Activated CD4-positive, alpha-beta memory T cell treated with anti-CD3 and anti-CD28 coated beads for 36 hours (primary cell): ENCODE measurements around the gene IRF8. TPM values are rescaled to one million over a fixed set of nuclear protein-coding genes. Genes with fewer than 3 reads are reported as not detected.
A peak's percentile ranks its signal among the peaks of the same experiment; 100 is the strongest.
"Not testable (repeated sequence)": the region's sequence is repeated elsewhere in the genome, so short reads cannot be mapped to it uniquely, and the experiment has no call there.

ENCODE experiments used
- CTCF ChIA-PET: fragments of 350-600 bp; sonication (Branson Sonifier 250); formaldehyde crosslinking; loops from one replicate; lab custom pipeline; 2021; ENCODE audit warnings: antibody characterized with exemption, inconsistent platforms; lab: Charles Lee
- POLR2A ChIA-PET: fragments of 350-600 bp; sonication (Branson Sonifier 250); formaldehyde crosslinking; loops from one replicate; lab custom pipeline; 2021; ENCODE audit warnings: antibody characterized with exemption; lab: Charles Lee
- DNase-seq: peaks from one replicate; pipeline ENCODE4 v3.0.0-alpha.2; 2020
- H3K27ac Mint-ChIP-seq: one replicate; pipeline ENCODE4 v1.8.0; 2021; ENCODE audit warnings: mixed read lengths
- H3K27me3 Mint-ChIP-seq: one replicate; pipeline ENCODE4 v1.8.0; 2021; ENCODE audit warnings: mixed read lengths
- H3K36me3 Mint-ChIP-seq: one replicate; pipeline ENCODE4 v1.8.0; 2021; ENCODE audit warnings: mixed read lengths
- H3K4me1 Mint-ChIP-seq: one replicate; pipeline ENCODE4 v1.8.0; 2021; ENCODE audit warnings: low read depth, mixed read lengths
- H3K4me3 Mint-ChIP-seq: one replicate; pipeline ENCODE4 v1.8.0; 2021; ENCODE audit warnings: mild to moderate bottlenecking, mixed read lengths
- H3K9me3 Mint-ChIP-seq: one replicate; pipeline ENCODE4 v1.8.0; 2021; ENCODE audit warnings: mixed read lengths
- intact Hi-C: fragments of 100-400 bp; cut with micrococcal nuclease; formaldehyde crosslinking; loops from one replicate; pipeline ENCODE4 v1.15.1; 2023
- total RNA-seq, 2 experiments: library from RNA; stranded (reverse); gene quantifications; one replicate each; pipeline ENCODE4 v1.2.3, GENCODE V29; 2021

Gene IRF8
- total RNA-seq, 2 experiments from 2014 or later: 41.7 to 43.1 TPM

- no peaks in the 10 kb centered on the region for H3K36me3 Mint-ChIP-seq
- no peaks in the 10 kb centered on the region for H3K9me3 Mint-ChIP-seq
- no peak overlapping the region for H3K27ac Mint-ChIP-seq
- POLR2A ChIA-PET: no interaction called here
- no peak overlapping the region for H3K4me3 Mint-ChIP-seq
- H3K27me3 Mint-ChIP-seq: peaks cover 10% of the 10 kb centered on the region
- intact Hi-C loops: no loop called here
- DNase-seq: no peak
- CTCF ChIA-PET: interaction anchor here (0.9 kb wide), 2 partner anchors 8 to 55 kb away, joined by 3 read pairs; no protein-coding TSS in a partner anchor
- peaks cover 34% of the 10 kb centered on the region for H3K4me1 Mint-ChIP-seq
Observed at GRCh38 chr16:85931596-85932402, 32.8 kb downstream of the IRF8 start.

- intact Hi-C loops: no loop called here
- Mint-ChIP-seq H3K27me3 (no peaks in the 10 kb centered on the region), H3K27ac (no peak overlapping the region), H3K9me3 (peaks cover 5% of the 10 kb centered on the region), H3K36me3 (peaks cover 5% of the 10 kb centered on the region), H3K4me3 (no peak overlapping the region), H3K4me1 (peaks cover 48% of the 10 kb centered on the region)
- DNase-seq: no peak
- ChIA-PET POLR2A (interaction anchor here (1.0 to 2.3 kb wide), 2 partner anchors 10 to 35 kb away, joined by 3 to 7 read pairs; partner anchors contain the start of gene IRF8), CTCF (interaction anchor here (1.0 to 3.1 kb wide), 3 partner anchors 10 to 115 kb away, joined by 3 to 20 read pairs (median 5); no protein-coding TSS in a partner anchor)
Observed at GRCh38 chr16:85934210-85934609, 35.2 kb downstream of the IRF8 start.

GRCh38 chr16:85935391-85935973 is 36.5 kb downstream of the IRF8 start:
- ChIA-PET CTCF (interaction anchor here (1.3 to 3.1 kb wide), 3 partner anchors 12 to 53 kb away, joined by 3 to 20 read pairs (median 5); no protein-coding TSS in a partner anchor), POLR2A (interaction anchor here (1.0 to 2.3 kb wide), 5 partner anchors 9 to 54 kb away, joined by 3 to 7 read pairs (median 6); no protein-coding TSS in a partner anchor)
- intact Hi-C loops: loop anchor here (1.0 kb wide), 1 partner anchor 33 kb away; no protein-coding TSS in a partner anchor
- Mint-ChIP-seq H3K4me1 (peaks cover 48% of the 10 kb centered on the region), H3K4me3 (peak overlapping the region; percentile 7), H3K27ac (peak overlapping the region; percentile 95), H3K9me3 (peaks cover 5% of the 10 kb centered on the region), H3K36me3 (peaks cover 5% of the 10 kb centered on the region), H3K27me3 (peaks cover 7% of the 10 kb centered on the region)
- no peak for DNase-seq

GRCh38 chr16:85935974-85936760 is 37.2 kb downstream of the IRF8 start:
- Mint-ChIP-seq H3K4me3 (peak overlapping the region; percentile 42), H3K4me1 (peaks cover 48% of the 10 kb centered on the region), H3K9me3 (peaks cover 5% of the 10 kb centered on the region), H3K27me3 (peaks cover 7% of the 10 kb centered on the region), H3K36me3 (peaks cover 5% of the 10 kb centered on the region), H3K27ac (peak overlapping the region; percentile 95)
- intact Hi-C loops: loop anchor here (1.0 to 2.0 kb wide), 6 partner anchors 11 to 247 kb away; partner anchors contain the start of gene GINS2
- POLR2A ChIA-PET: interaction anchor here (1.0 to 2.3 kb wide), 5 partner anchors 8 to 53 kb away, joined by 3 to 7 read pairs (median 6); no protein-coding TSS in a partner anchor
- CTCF ChIA-PET: interaction anchor here (1.1 to 3.1 kb wide), 3 partner anchors 49 to 53 kb away, joined by 3 to 20 read pairs (median 4); no protein-coding TSS in a partner anchor
- DNase-seq: peak; percentile 88

GRCh38 chr16:85936816-85937215 is 37.9 kb downstream of the IRF8 start:
- peak overlapping the region; percentile 95 for H3K27ac Mint-ChIP-seq
- DNase-seq: peak; percentile 53
- intact Hi-C loops: loop anchor here (1.0 to 2.0 kb wide), 5 partner anchors 10 to 248 kb away; partner anchors contain the start of gene GINS2
- peak overlapping the region; percentile 42 for H3K4me3 Mint-ChIP-seq
- POLR2A ChIA-PET: interaction anchor here (1.5 kb wide), 1 partner anchor 52 kb away, joined by 5 read pairs; no protein-coding TSS in a partner anchor
- peaks cover 5% of the 10 kb centered on the region for H3K9me3 Mint-ChIP-seq
- CTCF ChIA-PET: interaction anchor here (0.9 to 3.1 kb wide), 3 partner anchors 49 to 51 kb away, joined by 3 to 20 read pairs (median 4); no protein-coding TSS in a partner anchor
- H3K36me3 Mint-ChIP-seq: peaks cover 5% of the 10 kb centered on the region
- H3K4me1 Mint-ChIP-seq: peaks cover 48% of the 10 kb centered on the region
- peaks cover 7% of the 10 kb centered on the region for H3K27me3 Mint-ChIP-seq

- H3K27me3 Mint-ChIP-seq: peaks cover 10% of the 10 kb centered on the region
- no peak overlapping the region for H3K27ac Mint-ChIP-seq
- intact Hi-C loops: no loop called here
- no peak for DNase-seq
- peaks cover 5% of the 10 kb centered on the region for H3K36me3 Mint-ChIP-seq
- ChIA-PET POLR2A (no interaction called here), CTCF (interaction anchor here (1.1 to 2.9 kb wide), 2 partner anchors 47 to 119 kb away, joined by 7 read pairs; no protein-coding TSS in a partner anchor)
- H3K4me1 Mint-ChIP-seq: peaks cover 44% of the 10 kb centered on the region
- H3K9me3 Mint-ChIP-seq: peaks cover 5% of the 10 kb centered on the region
- no peak overlapping the region for H3K4me3 Mint-ChIP-seq
Observed at GRCh38 chr16:85940214-85940613, 41.3 kb downstream of the IRF8 start.

- intact Hi-C loops: no loop called here
- peaks cover 21% of the 10 kb centered on the region for H3K27me3 Mint-ChIP-seq
- H3K4me3 Mint-ChIP-seq: no peak overlapping the region
- H3K9me3 Mint-ChIP-seq: peaks cover 4% of the 10 kb centered on the region
- DNase-seq: no peak
- H3K4me1 Mint-ChIP-seq: peaks cover 41% of the 10 kb centered on the region
- ChIA-PET POLR2A (no interaction called here), CTCF (interaction anchor here (2.9 kb wide), 1 partner anchor 121 kb away, joined by 7 read pairs; no protein-coding TSS in a partner anchor)
- H3K27ac Mint-ChIP-seq: no peak overlapping the region
- H3K36me3 Mint-ChIP-seq: peaks cover 4% of the 10 kb centered on the region
Observed at GRCh38 chr16:85941863-85942644, 43.1 kb downstream of the IRF8 start.

- CTCF ChIA-PET: not testable (repeated sequence)
Observed at GRCh38 chr16:85942659-85943058, 43.7 kb downstream of the IRF8 start.

GRCh38 chr16:85943711-85944110 is 44.7 kb downstream of the IRF8 start:
- no peak for DNase-seq
- Mint-ChIP-seq H3K4me3 (no peak overlapping the region), H3K4me1 (peaks cover 46% of the 10 kb centered on the region), H3K27me3 (peaks cover 25% of the 10 kb centered on the region), H3K27ac (no peak overlapping the region), H3K36me3 (no peaks in the 10 kb centered on the region), H3K9me3 (no peaks in the 10 kb centered on the region)
- ChIA-PET POLR2A (interaction anchor here (2.0 kb wide), 1 partner anchor 8 kb away, joined by 7 read pairs; no protein-coding TSS in a partner anchor), CTCF (interaction anchor here (1.1 to 2.1 kb wide), 3 partner anchors 38 to 123 kb away, joined by 3 to 10 read pairs (median 4); no protein-coding TSS in a partner anchor)
- intact Hi-C loops: no loop called here

More at GRCh38 chr16:85942659-85943058, 43.7 kb downstream of the IRF8 start:
- POLR2A ChIA-PET, H3K27ac Mint-ChIP-seq, H3K36me3 Mint-ChIP-seq, intact Hi-C loops, H3K4me3 Mint-ChIP-seq, DNase-seq, H3K9me3 Mint-ChIP-seq: not testable (repeated sequence)
- Mint-ChIP-seq H3K27me3 (peaks cover 22% of the 10 kb centered on the region), H3K4me1 (peaks cover 43% of the 10 kb centered on the region)

- peaks cover 49% of the 10 kb centered on the region for H3K4me1 Mint-ChIP-seq
- intact Hi-C loops: no loop called here
Observed at GRCh38 chr16:85944572-85945423, 45.8 kb downstream of the IRF8 start.

More at GRCh38 chr16:85944572-85945423, 45.8 kb downstream of the IRF8 start:
- Mint-ChIP-seq H3K36me3 (no peaks in the 10 kb centered on the region), H3K27me3 (peaks cover 29% of the 10 kb centered on the region), H3K4me3 (no peak overlapping the region), H3K27ac (peak overlapping the region; percentile 29), H3K9me3 (no peaks in the 10 kb centered on the region)
- ChIA-PET POLR2A (interaction anchor here (2.0 kb wide), 1 partner anchor 9 kb away, joined by 7 read pairs; no protein-coding TSS in a partner anchor), CTCF (interaction anchor here (1.1 to 2.1 kb wide), 3 partner anchors 37 to 124 kb away, joined by 3 to 10 read pairs (median 4); no protein-coding TSS in a partner anchor)
- no peak for DNase-seq
